ENCODE data around the gene GDAP1L1.
A peak's percentile ranks its signal among the peaks of the same experiment; 100 is the strongest.

GDAP1L1 gene

DNA sequence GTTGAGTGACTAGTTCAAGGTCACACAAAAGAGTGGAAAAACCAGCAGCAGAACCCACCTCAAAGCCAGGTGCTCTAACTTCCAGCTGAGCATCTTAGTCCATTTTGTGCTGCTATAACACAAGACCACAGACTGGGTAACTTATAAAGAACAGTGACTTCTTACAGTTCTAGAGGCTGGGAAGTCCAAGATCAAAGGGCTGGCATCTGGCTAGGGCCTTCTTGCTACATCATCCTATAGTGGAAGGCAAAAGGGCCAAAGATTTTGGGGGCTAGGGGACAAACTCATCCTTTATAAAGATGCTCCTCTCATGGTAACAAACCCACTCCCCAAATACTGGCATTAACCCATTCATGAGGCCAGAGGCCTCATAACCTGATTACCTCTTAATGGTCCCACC, 54.2 kb downstream of the GDAP1L1 start:
- no peak for DNase-seq (ENCODE audit: low read depth)
- TF ChIP-seq, protein P1, sequence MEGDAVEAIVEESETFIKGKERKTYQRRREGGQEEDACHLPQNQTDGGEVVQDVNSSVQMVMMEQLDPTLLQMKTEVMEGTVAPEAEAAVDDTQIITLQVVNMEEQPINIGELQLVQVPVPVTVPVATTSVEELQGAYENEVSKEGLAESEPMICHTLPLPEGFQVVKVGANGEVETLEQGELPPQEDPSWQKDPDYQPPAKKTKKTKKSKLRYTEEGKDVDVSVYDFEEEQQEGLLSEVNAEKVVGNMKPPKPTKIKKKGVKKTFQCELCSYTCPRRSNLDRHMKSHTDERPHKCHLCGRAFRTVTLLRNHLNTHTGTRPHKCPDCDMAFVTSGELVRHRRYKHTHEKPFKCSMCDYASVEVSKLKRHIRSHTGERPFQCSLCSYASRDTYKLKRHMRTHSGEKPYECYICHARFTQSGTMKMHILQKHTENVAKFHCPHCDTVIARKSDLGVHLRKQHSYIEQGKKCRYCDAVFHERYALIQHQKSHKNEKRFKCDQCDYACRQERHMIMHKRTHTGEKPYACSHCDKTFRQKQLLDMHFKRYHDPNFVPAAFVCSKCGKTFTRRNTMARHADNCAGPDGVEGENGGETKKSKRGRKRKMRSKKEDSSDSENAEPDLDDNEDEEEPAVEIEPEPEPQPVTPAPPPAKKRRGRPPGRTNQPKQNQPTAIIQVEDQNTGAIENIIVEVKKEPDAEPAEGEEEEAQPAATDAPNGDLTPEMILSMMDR (IDR thresholded peaks at IDR 0.05; ENCODE audit: insufficient read depth, low read depth, low read length, missing control alignments), result no peak
- H3K4me3 ChIP-seq (ENCODE audit: low read length), result no peak overlapping the region

DNA sequence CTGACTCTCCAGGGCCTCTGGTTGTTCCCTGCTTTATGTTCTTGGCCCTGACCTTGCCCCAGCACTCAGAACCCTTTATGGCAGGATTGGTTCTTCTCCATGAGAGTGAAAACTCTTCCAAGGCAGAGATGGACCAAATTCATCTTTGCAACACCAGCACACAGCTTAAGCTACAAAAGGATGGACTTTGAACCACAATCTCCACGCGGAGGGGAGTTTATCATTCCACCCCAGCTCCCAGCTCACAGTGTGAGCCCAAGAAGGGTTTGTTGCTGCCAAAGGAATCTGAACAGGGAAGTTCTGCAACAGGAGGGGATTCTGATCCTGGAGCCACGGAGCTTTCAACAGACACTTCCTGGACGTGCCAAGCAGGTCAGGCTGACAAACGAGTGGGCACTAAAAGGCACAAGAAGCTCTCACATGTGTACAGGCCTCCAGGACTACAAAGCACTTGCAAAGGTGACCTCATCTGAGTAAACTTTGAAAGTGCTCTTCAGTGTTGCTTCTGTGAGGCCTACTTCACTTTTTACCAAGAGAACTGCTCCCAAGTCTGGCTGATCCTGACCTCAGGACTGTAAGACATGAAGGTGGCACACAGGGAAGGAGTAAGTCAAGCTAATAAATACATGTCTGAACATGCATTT, 55.0 kb downstream of the GDAP1L1 start:
- TF ChIP-seq, protein P1 (IDR thresholded peaks at IDR 0.05; ENCODE audit: insufficient read depth, low read depth, low read length, missing control alignments), result no peak
- H3K4me3 ChIP-seq (ENCODE audit: low read length), result no peak overlapping the region
- peak; percentile 41 for DNase-seq (ENCODE audit: low read depth)

DNA sequence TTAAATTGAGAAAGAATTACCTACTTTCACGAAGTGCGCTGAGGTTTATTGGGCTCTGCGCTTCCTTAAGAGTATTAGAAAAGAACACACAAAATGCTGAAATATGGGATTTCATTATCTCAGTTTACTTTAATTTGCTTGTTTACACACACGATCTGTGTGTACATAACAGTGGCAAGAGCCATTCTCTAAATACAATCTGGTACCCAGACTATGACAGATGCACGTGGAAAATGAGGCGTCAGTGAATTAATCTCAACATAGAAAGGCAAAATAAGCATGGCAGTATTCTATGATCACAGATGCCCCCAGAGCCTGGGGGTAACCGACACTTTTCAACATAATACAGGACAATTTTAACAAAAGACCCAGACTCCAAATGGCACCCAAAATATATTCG, 55.6 kb downstream of the GDAP1L1 start:
- TF ChIP-seq, protein P1 (IDR thresholded peaks at IDR 0.05; ENCODE audit: insufficient read depth, low read depth, low read length, missing control alignments), result no peak
- no peak overlapping the region for H3K4me3 ChIP-seq (ENCODE audit: low read length)
- DNase-seq (ENCODE audit: low read depth), result no peak

DNA sequence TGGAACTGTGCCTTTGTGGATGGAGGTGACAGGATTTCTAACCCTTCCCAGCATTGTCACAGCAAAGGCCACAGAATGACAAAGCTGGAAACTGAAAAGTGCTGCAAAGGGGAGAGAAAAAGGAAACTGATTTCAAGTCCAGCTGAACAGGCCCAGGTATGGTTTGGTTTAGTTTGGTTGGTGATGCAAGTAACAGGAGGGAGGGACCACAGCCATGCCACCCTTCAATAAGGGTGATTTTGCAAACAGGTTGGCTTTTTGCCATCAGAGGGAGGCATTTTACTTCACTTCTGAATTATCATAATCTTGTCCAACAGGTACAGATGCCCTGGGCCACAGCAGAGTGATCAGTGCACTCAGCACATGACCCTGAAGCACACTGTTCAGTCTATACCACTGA, 57.3 kb downstream of the GDAP1L1 start:
- TF ChIP-seq, protein P1 (IDR thresholded peaks at IDR 0.05; ENCODE audit: insufficient read depth, low read depth, low read length, missing control alignments), result no peak

DNA sequence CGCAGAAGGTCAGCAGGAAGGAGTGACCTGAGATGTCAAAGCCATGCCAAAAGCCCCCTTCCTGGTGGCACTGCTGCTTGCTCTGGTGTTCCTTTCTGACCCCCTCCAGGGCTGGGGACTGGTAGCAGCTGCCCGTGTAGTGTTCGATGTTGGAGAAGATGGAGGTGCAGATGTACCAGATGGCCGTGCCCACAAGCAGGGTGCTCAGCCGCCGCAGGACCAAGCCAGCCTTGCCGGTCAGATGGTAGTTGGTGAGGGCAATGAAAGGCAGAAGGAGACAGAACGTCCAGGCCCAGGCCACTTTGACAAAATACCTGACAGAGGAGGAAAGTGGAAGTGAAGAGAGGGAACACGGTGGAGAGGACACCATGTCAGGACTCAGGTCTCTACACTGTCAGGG, 59.8 kb downstream of the GDAP1L1 start:
- TF ChIP-seq, protein P1 (IDR thresholded peaks at IDR 0.05; ENCODE audit: insufficient read depth, low read depth, low read length, missing control alignments), result no peak
- no peak for DNase-seq (ENCODE audit: low read depth)
- no peak overlapping the region for H3K4me3 ChIP-seq (ENCODE audit: low read length)

More for the DNA sequence above, 57.3 kb downstream of the GDAP1L1 start:
- H3K4me3 ChIP-seq (ENCODE audit: low read length), result no peak overlapping the region
- DNase-seq (ENCODE audit: low read depth), result peak; percentile 41

DNA sequence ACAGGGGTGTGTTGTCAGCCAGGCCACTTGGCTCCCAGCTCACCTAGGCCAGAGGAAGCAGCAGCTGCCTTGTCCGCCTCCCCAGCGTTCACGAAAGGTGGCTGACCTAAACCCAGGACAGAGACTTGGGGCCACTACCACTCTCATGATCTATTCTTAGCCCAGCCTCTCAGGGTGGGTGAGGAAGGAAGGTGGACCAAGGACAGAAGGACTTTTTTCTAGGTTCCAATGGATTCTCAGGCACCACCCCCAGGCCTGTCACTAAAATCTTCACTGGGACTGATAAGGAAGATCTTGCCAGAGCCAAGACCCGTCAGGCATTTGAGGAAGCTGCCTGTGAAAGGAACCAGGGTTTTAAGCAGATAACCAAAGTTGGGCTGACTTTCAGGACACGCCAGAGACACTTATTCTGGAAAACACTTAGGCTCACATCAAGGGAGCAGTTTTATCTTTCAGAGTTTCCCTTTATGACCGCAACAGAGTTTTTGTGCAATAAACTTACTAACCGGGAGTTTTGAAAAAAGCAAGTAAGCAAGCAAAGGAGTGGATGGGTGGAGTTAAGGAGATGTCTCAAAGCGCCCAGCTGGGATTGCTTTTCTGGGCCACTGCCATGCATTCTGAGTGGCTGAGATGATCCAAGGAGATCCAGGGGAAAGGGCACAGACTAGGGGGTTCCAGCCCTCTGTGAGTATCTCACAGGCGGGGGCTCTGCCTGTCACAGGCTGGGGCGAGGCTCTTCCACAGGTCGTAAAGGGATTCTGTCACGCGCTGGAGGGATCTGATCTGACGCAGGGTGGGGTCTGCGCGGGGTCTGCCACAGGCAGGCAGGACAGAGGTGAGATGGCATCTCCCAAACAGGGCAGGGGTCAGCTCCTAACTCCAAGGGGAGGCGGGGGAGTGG, 62.9 kb downstream of the GDAP1L1 start:
- H3K4me3 ChIP-seq (ENCODE audit: low read length), result peak overlapping the region; percentile 93
- peak; percentile 27 for DNase-seq (ENCODE audit: low read depth)
- TF ChIP-seq, protein P1 (IDR thresholded peaks at IDR 0.05; ENCODE audit: insufficient read depth, low read depth, low read length, missing control alignments), result no peak
